CD14-positive monocyte (primary cell): Measurements from ENCODE around the gene HMCN2. TPM values are rescaled to one million over a fixed set of nuclear protein-coding genes. Genes with fewer than 3 reads are reported as not detected.

Experiments
- DNase-seq, 3 donors: peaks; one replicate each; pipeline ENCODE4 v3.0.0-alpha.2; 2011 to 2022
- H2AFZ ChIP-seq: 2 replicates; pipeline ENCODE4 v1.6.0; 2012; ENCODE audit warnings: mild to moderate bottlenecking, low read depth, low read length, inconsistent platforms; ENCODE audit not compliant: insufficient read depth, poor library complexity, severe bottlenecking
- H3K27ac ChIP-seq, 2 donors: 1 replicate in 1 of 2; 2 replicates in 1 of 2; pipeline ENCODE4 v1.5.1; 2012 to 2013; ENCODE audit warnings: low read length in 2 of 2, control low read depth in 1 of 2, inconsistent platforms in 1 of 2, low read depth in 1 of 2, mild to moderate bottlenecking in 1 of 2
- H3K27me3 ChIP-seq, 2 donors: one replicate each; pipeline versions ENCODE4 v1.6.0 to v1.6.1; 2011 to 2013; ENCODE audit warnings: low read length in 2 of 2; ENCODE audit not compliant: control insufficient read depth in 2 of 2, insufficient read depth in 2 of 2
- H3K36me3 ChIP-seq, 2 donors: replicated peaks in 1 of 2; 1 replicate in 1 of 2; 2 replicates in 1 of 2; pipeline versions ENCODE4 v1.5.1 to v1.6.1; 2012 to 2013; ENCODE audit warnings: low read length in 2 of 2, control low read depth in 1 of 2, inconsistent platforms in 1 of 2, mild to moderate bottlenecking in 1 of 2; ENCODE audit not compliant: insufficient read depth in 2 of 2, control insufficient read depth in 1 of 2
- H3K4me1 ChIP-seq, 2 donors: 1 replicate in 1 of 2; 2 replicates in 1 of 2; pipeline versions ENCODE4 v1.5.1 to v1.6.1; 2012 to 2013; ENCODE audit warnings: low read length in 2 of 2, control low read depth in 1 of 2, inconsistent platforms in 1 of 2, mild to moderate bottlenecking in 1 of 2, moderate library complexity in 1 of 2; ENCODE audit not compliant: insufficient read depth in 2 of 2, control insufficient read depth in 1 of 2
- H3K4me2 ChIP-seq: replicated peaks from 2 replicates; pipeline ENCODE3; 2012; ENCODE audit warnings: low read length, moderate library complexity, mild to moderate bottlenecking; ENCODE audit not compliant: poor library complexity, severe bottlenecking; ENCODE audit errors: extremely low read depth
- H3K4me3 ChIP-seq, 3 experiments: fragments of 200-600 bp in 1 of 3; sonication (generic) in 1 of 3; replicated peaks in 1 of 3; 1 replicate in 2 of 3; 2 replicates in 1 of 3; pipeline ENCODE4 v1.5.1; 2011 to 2013; ENCODE audit warnings: low read length in 3 of 3, mild to moderate bottlenecking in 3 of 3, control low read depth in 2 of 3, low read depth in 2 of 3, inconsistent platforms in 1 of 3, moderate library complexity in 1 of 3
- H3K79me2 ChIP-seq: 2 replicates; pipeline ENCODE4 v1.6.0; 2012; ENCODE audit warnings: mild to moderate bottlenecking, control low read depth, inconsistent platforms, low read length, moderate library complexity; ENCODE audit not compliant: insufficient read depth
- H3K9ac ChIP-seq: 2 replicates; pipeline ENCODE4 v1.6.0; 2017; ENCODE audit warnings: low read length, mild to moderate bottlenecking; ENCODE audit not compliant: insufficient read depth, poor library complexity, severe bottlenecking
- H3K9me3 ChIP-seq, 2 donors: replicated peaks in 1 of 2; 1 replicate in 1 of 2; 2 replicates in 1 of 2; pipeline versions ENCODE4 v1.5.1 to v1.6.1; 2012 to 2013; ENCODE audit warnings: low read length in 2 of 2, control low read depth in 1 of 2; ENCODE audit not compliant: control insufficient read depth in 1 of 2, insufficient read depth in 1 of 2
- H4K20me1 ChIP-seq: 2 replicates; pipeline ENCODE4 v1.6.0; 2012; ENCODE audit warnings: mild to moderate bottlenecking, low read length, control low read depth, moderate library complexity; ENCODE audit not compliant: insufficient read depth
- H3K27ac Mint-ChIP-seq, 7 donors: one replicate each; pipeline ENCODE4 v1.8.0; 2020; ENCODE audit warnings: mild to moderate bottlenecking in 7 of 7, mixed read lengths in 7 of 7, moderate library complexity in 6 of 7, inconsistent platforms in 2 of 7
- H3K27me3 Mint-ChIP-seq, 3 donors: one replicate each; pipeline ENCODE4 v1.8.0; 2021 to 2022; ENCODE audit warnings: low read depth in 3 of 3, mild to moderate bottlenecking in 3 of 3, mixed read lengths in 3 of 3, moderate library complexity in 3 of 3, inconsistent platforms in 1 of 3
- H3K36me3 Mint-ChIP-seq, 2 donors: one replicate each; pipeline ENCODE4 v1.8.0; 2020; ENCODE audit warnings: mixed read lengths in 2 of 2, inconsistent platforms in 1 of 2, mild to moderate bottlenecking in 1 of 2
- H3K4me1 Mint-ChIP-seq: one replicate; pipeline ENCODE4 v1.8.0; 2020; ENCODE audit warnings: mild to moderate bottlenecking, mixed read lengths
- H3K4me3 Mint-ChIP-seq, 2 donors: one replicate each; pipeline ENCODE4 v1.8.0; 2020; ENCODE audit warnings: mild to moderate bottlenecking in 2 of 2, mixed read lengths in 2 of 2, moderate library complexity in 1 of 2
- H3K9me3 Mint-ChIP-seq, 7 donors: one replicate each; pipeline ENCODE4 v1.8.0; 2020 to 2022; ENCODE audit warnings: mixed read lengths in 7 of 7, mild to moderate bottlenecking in 6 of 7, moderate library complexity in 6 of 7, inconsistent platforms in 2 of 7
- WGBS: methylation state at CpG from one replicate; pipeline ENCODE4 v1.1.5; 2013; ENCODE audit warnings: missing lambda C conversion rate; ENCODE audit not compliant: insufficient coverage; 5-methylcytosine and 5-hydroxymethylcytosine counted together
- intact Hi-C, 2 donors: fragments of 100-400 bp; cut with micrococcal nuclease; formaldehyde crosslinking; loops; one replicate each; pipeline versions ENCODE4 v1.15.0 to v1.15.1; 2023
- polyA plus RNA-seq, 3 donors: library from polyadenylated mRNA; depleted of rRNA in 1 of 3; unstranded in 2 of 3; stranded (reverse) in 1 of 3; fragments of 300-500 nt in 2 of 3; fragments of >200 nt in 1 of 3; fragmentation: Illumina TruSeq in 2 of 3; gene quantifications; 1 replicate in 2 of 3; 2 replicates in 1 of 3; pipeline ENCODE4 v1.2.3, GENCODE V29; 2012 to 2021
- TF ChIP-seq, protein P1 (sequence below): fragments of 200-600 bp; IDR thresholded peaks from one replicate; pipeline ENCODE4 v1.8.0; 2022; ENCODE audit warnings: antibody characterized with exemption, mild to moderate bottlenecking

HMCN2 gene
- polyA plus RNA-seq, 3 donors: not detected

GRCh38 chr9:130373679-130374325 lies 108.2 kb downstream of the HMCN2 start:
- no peaks in the 10 kb centered on the region for H3K79me2 ChIP-seq
- H3K4me3 Mint-ChIP-seq: no peak overlapping the region

DNA sequence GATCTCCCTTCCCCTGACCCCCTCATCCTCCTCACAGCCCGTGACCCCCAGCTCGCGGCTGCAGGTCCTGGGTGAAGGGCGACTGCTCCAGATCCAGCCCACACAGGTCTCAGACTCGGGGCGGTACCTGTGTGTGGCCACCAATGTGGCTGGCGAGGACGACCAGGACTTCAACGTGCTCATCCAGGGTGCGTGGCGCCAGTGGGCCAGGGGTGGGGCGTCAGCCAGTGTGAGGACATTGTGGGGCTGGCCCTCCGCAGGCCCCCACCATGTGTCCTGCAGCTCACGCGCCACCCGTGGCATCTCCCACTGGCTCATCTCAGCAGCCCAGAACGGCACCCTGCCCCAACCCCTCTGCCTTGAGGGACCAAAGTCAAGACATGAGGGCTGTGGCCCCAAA lies 112.1 kb downstream of the HMCN2 start:
- H3K36me3 ChIP-seq: no peaks in the 10 kb centered on the region
- no peak overlapping the region for H3K9ac ChIP-seq
- no peaks in the 10 kb centered on the region for H3K36me3 Mint-ChIP-seq
- H3K4me3 Mint-ChIP-seq: no peak overlapping the region
- intact Hi-C loops: no loop called here
- no peaks in the 10 kb centered on the region for H3K4me1 ChIP-seq
- H3K27me3 ChIP-seq: no peaks in the 10 kb centered on the region
- H3K27ac Mint-ChIP-seq: no peak overlapping the region
- no peak overlapping the region for H3K27ac ChIP-seq
- no peaks in the 10 kb centered on the region for H3K4me1 Mint-ChIP-seq
- no peak overlapping the region for H3K4me3 ChIP-seq
- no peaks in the 10 kb centered on the region for H3K9me3 ChIP-seq
- no peaks in the 10 kb centered on the region for H3K79me2 ChIP-seq
- no peak overlapping the region for H3K4me2 ChIP-seq
- TF ChIP-seq, protein P1, sequence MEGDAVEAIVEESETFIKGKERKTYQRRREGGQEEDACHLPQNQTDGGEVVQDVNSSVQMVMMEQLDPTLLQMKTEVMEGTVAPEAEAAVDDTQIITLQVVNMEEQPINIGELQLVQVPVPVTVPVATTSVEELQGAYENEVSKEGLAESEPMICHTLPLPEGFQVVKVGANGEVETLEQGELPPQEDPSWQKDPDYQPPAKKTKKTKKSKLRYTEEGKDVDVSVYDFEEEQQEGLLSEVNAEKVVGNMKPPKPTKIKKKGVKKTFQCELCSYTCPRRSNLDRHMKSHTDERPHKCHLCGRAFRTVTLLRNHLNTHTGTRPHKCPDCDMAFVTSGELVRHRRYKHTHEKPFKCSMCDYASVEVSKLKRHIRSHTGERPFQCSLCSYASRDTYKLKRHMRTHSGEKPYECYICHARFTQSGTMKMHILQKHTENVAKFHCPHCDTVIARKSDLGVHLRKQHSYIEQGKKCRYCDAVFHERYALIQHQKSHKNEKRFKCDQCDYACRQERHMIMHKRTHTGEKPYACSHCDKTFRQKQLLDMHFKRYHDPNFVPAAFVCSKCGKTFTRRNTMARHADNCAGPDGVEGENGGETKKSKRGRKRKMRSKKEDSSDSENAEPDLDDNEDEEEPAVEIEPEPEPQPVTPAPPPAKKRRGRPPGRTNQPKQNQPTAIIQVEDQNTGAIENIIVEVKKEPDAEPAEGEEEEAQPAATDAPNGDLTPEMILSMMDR: no peak
- H3K9me3 Mint-ChIP-seq: no peaks in the 10 kb centered on the region
- no peak overlapping the region for H2AFZ ChIP-seq
- no peaks in the 10 kb centered on the region for H4K20me1 ChIP-seq
- 92% methylated on average over 17 of the region's 17 CpGs for WGBS
- DNase-seq: no peak
- peaks cover 1 to 11% (median 4%) of the 10 kb centered on the region in 3 donors for H3K27me3 Mint-ChIP-seq

More at GRCh38 chr9:130373679-130374325, 108.2 kb downstream of the HMCN2 start:
- Histone ChIP-seq H3K9ac (no peak overlapping the region), H3K27me3 (no peaks in the 10 kb centered on the region), H3K27ac (no peak overlapping the region), H3K4me1 (no peaks in the 10 kb centered on the region), H2AFZ (no peak overlapping the region), H4K20me1 (no peaks in the 10 kb centered on the region), H3K9me3 (no peaks in the 10 kb centered on the region), H3K4me2 (no peak overlapping the region), H3K36me3 (no peaks in the 10 kb centered on the region), H3K4me3 (no peak overlapping the region)
- DNase-seq: no peak
- 92% methylated on average over 2 of the region's 2 CpGs for WGBS
- Mint-ChIP-seq H3K27ac (no peak overlapping the region), H3K27me3 (peaks cover 3 to 9% (median 5%) of the 10 kb centered on the region in 3 donors), H3K36me3 (no peaks in the 10 kb centered on the region), H3K9me3 (peaks cover 0 to under 1% (median 0%) of the 10 kb centered on the region in 7 donors), H3K4me1 (no peaks in the 10 kb centered on the region)
- intact Hi-C loops: no loop called here
- TF ChIP-seq, protein P1: no peak
